Dermis microvascular lymphatic vessel endothelial cell (primary cell): Measurements from ENCODE around the gene MAST4. TPM values are rescaled to one million over a fixed set of nuclear protein-coding genes. Genes with fewer than 3 reads are reported as not detected.

ENCODE experiments used
- DNase-seq, 2 donors: peaks; one replicate each; pipeline versions ENCODE4 v3.0.0 to v3.0.0-alpha.2; 2010; ENCODE audit warnings: low read depth in 2 of 2
- total RNA-seq: library from RNA; depleted of rRNA; stranded (reverse); fragments of >200 nt; gene quantifications from 2 replicates; pipeline ENCODE4 v1.2.1, GENCODE V29; 2014

Gene MAST4
- total RNA-seq, 1 donor from 2014 or later, result 14.2 TPM

DNA sequence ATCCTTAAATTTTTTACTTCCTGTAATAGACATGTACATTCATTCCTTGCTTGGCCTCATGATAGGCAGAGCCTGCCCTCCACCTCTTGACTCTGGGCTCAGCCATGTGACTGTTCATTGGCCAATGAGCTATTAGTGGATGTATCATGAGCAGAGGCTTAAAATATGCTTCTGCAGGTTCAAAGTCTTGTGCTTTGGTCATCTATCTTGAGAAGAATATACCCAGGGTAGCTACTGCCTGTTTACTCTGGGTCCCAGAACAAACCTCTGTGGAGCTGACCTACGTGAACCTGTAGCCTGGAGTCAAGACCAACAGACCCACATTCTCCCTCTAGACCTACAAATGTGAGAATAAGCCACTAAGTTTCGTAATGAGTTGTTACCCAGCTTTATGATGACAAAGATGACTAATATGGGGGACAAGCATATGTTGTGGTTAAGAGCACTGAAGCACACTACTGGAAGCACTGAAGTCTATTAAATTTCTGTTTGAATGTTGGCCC, 244.4 kb downstream of the MAST4 start:
- no peak for DNase-seq

DNA sequence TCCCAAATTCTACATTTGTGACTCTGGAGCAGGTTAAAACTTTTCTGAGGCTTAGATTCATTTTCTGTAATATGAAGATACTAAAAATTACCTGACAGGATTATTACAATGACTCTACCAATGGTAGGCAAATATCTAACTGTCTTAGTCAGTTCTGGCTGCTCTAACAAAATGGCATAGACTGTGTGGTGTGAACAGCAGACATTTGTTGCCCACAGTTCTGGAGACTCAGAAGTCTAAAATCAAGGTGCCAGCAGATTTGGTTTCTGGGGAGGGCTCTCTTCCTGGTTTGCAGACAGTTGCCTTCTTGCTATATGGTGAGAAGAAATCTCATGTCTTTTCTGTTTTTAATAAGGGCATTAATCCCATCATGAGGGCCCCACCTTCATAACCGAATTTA, 245.1 kb downstream of the MAST4 start:
- no peak for DNase-seq

DNA sequence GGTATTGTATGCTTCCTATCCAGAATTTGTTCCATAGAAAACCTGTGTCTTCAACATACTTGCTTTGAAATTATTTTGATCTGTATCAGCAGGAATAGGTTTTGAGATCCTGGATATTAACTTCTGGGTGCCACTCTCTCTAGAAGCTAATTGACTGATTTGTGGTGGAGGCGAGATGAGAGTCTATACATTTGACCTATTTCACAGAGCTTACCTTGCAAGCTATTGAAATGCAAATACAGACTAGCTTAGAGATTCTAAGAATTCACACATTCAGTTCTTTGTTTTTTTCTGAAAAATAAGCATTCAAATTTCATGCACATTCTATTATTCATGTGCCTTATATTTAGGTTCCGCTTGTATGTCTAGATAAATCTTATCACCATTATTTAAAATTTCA, 246.3 kb downstream of the MAST4 start:
- no peak for DNase-seq

DNA sequence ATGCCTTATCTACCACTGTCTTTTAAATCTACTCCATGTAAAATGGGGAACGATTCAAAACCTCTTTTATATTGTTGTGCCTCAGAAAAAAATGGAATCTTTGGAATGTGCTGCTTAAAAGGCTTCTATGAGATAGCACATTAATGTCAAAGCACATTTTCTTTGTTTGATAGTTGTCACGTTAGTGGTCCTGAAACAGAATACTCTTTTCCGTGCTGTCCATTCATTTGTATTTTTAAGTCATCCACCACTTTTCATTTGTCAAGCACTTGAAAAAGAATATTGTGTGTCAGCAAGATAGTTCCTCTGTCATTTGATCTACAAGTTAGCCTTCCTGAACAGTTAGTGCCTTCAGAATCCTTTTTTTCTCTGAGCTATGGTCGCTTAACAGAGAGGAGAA, 246.9 kb downstream of the MAST4 start:
- peak in 1 of 2 donors; percentile 37 for DNase-seq

DNA sequence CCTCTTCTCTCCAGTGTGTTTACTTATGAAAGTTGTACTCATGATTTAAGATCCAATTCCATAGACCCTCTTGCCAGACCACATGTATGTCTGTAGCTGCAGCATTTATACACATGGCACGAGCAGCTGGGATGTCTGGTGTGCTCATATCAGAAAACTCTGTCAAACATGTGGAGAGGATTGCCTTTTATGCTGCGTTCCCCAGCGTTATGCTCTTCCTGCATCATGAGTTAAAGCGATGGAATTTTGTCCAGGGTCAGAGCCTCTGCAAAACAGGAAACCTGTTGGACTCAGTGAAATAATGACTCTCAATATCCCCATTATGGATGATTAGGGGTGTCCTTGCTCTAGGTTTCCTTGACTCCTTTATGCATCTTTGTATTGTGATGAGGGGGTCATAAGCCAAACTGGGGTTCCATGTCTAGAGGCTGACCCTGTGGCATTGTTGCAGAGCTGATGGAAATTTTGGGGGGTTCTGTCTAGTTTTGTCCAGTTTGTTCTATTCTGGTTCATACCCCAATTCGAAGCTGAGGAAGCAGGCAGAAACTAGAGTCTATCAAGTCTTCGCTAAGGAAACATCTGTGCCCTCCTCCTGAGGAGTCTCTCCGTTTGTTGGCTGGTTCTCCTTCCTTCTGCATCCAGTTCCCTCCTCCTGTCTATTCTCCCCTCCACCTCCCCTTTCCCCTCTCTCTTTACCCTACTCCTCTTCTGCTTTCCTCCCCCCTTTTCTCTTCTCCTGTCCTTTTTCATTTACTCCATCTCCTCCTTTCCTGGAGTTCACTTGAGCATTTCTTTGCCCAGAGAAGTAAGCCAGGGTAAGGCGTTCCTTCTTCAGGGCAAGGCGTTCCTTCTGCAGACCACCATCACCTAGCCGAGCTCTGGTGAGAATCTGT, 252.8 kb downstream of the MAST4 start:
- peak; percentile 84 to 87 for DNase-seq

DNA sequence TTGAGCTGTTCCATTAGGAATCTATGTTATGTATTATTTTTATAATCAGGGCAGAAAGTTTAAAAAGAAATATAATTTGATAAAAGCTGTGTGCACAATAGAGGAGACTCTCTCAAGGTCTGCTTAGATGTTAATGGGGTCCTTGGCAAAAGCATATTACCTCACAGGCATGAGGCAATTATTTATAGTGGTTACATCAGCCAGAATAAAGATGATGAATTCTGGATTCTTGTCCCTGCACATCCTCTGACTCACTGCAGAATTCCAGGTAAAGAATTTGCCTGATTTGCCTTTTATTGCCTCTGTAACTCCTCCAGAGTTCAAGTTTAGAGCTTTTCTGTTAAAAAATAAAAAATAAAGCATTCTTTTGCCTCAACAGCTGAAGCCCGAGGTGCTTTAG, 253.6 kb downstream of the MAST4 start:
- peak; percentile 60 to 77 for DNase-seq

DNA sequence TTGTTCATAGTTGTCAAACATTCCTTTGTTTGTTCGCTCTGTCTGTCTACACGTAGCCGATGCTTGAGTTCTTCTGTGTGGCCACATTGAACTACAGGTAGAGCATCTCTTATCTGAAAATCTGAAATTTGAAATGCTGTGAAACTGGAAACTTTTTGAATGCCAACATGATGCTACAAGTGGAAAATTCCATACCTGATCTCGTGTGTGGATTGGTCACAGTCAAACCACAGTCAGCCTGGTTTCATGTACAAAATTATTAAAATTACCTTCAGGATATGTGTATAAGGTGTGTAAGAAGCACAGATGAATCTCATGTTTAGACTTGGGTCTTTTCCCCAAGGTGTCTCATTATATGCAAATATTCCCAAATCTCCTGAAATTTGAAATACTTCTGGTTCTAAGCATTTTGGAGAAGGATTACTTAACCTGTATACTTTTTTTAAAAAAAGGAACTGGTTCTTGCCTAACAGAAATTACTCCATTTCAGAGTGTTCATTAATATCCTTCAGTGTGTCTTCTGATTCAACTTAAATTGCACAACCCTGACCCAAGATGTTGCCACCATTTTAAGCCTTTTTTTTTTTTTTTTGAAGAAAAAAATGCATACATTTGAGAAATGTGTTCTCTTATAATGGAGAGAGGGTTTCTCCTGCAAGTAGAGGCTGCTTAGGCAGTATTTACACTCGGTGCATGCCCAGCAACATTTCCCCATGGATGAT, 254.3 kb downstream of the MAST4 start:
- DNase-seq, result peak in 1 of 2 donors; percentile 8

DNA sequence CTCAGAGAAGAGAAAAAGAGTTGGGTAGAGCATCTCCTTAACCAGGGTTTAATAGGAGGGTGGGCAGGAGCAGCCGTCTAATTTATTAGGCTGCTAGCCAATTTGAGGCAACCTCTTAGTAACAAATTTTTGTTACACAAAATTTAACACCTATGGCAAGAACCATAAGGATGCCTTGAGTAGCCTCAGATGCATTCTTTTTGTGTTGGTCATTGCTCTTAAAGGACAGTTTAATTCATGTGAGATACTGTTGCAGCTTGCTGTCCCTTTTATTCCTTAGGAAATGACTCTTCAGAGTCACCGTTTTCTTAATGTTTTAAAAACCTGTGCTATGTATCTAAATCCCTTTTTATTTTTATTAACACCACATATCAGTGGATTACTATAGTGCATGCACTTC, 255.1 kb downstream of the MAST4 start:
- DNase-seq, result no peak

DNA sequence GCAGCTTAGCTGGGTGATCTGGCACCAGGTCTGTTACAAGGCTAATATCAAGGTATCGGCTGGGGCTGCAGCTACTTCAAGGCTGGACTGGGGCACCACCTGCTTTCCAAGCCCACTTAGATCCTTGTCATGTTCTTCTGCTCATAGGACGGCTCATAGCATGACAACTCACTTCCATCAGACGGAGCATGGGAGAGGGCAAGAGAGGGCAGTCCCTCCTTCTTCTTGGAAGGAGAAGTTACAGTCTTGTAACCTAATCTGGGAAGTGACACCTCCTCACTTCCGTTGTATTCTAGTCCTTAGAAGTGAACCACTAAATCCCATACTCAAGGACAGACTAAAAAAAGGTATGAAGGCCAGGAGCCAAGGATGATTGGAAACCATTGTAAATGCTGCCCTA, 258.2 kb downstream of the MAST4 start:
- no peak for DNase-seq

DNA sequence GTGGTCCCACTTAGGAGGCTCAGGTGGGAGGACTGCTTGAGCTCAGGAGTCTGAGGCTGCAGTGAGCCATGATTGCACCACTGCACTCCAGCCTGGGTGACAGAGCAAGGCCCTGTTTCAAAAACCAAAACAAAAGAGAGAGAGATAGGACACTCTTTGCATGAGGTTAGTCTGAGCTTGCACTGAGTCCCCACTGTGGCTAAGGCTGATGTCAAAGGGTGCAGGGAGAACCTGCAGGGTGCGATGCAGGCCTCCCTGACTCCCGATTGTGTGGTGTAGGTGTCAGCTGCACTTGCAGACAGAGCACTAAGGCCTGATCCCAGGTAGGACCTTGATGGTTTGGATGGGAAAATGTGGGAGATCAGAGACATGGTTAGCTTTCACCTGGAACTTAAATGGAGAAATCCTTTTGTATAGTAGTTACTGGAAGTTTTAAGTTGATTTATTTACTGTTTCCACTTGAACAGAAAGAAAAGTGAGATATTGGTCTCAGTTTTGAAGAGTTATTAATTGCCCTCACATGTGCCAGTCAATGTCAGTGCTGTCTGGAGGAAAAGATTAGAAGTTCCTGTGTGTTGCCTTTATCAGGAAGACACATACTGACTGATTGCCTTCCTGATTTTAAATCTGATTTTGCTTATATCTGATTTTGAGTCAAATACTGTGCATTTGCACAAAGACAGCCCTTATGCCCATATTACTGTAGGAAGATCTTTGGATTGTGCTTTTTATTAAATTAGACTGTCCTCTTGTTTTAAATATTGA, 260.0 kb downstream of the MAST4 start:
- peak in 1 of 2 donors; percentile 40 for DNase-seq

DNA sequence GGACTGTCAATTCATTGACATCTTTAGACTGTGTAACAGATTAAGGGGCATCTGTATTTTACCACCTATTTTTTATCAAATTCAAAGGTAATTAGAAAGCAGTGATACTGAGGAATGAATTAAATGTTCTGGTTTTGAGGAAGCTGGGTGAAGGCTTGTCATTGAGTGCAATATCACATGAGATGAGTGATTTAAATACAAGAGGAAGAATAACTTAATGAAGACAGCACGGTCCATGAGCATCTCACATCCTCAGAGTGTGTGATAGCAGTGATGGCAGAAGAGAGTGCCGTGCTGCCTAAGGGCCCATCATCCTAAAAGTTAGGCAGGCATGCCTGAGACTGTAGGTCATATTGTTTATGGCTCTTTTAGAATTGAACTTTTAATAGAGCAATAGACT, 263.3 kb downstream of the MAST4 start:
- DNase-seq, result peak in 1 of 2 donors; percentile 8

DNA sequence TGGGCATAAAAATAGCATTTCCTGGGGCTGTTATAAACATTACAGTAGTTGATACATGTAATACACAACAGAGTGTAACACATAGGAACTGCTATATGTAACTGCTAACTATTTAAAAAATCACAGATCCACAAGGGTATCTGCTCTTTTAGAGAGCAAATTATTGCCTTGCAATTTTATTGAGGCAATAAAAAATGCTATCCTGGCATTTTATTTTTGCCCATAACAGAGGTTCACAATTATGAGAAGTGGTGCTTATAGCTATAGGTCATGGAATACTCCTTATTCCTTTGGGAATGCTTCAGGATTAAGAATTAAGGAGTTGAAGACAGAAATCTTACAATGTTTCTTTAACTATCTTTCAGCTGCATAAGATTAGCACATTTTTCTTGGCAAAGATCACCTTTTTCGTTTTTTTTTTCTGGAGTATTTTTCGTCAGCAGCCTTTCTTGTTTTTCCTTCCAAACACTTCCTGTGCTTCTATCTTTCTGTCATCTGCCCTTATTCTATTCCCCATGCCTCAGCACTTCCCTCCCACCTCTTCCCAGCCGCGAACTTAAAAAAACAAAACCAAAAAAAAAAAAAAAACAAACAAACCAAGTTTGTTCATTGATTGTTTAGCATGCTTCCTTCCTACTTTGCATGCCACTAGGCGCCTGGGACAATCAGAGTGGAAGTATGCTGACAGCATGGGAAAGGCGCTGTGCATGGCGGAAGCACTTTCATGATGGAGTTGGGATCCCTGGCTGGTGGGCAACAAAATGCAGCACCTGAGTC, 264.2 kb downstream of the MAST4 start:
- DNase-seq, result peak; percentile 77 to 87

DNA sequence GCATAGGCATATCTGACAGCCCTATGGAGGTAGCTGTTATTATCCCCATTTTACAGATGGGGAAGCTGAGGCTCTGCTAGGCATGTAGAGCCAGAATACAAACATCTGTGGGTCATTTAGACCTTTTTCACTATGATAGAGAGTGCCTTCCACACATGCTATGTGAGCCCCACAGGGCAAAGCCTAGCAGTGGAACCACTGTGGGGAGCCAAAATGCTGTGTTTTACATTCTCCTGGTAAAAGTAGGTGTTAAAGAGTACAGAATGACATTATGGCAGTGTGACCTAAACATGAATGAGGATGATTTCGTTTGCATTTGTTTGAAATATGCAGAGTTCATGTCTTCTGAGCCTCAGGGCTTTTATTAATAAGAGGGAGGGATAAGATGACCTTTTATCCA, 265.2 kb downstream of the MAST4 start:
- DNase-seq, result no peak

DNA sequence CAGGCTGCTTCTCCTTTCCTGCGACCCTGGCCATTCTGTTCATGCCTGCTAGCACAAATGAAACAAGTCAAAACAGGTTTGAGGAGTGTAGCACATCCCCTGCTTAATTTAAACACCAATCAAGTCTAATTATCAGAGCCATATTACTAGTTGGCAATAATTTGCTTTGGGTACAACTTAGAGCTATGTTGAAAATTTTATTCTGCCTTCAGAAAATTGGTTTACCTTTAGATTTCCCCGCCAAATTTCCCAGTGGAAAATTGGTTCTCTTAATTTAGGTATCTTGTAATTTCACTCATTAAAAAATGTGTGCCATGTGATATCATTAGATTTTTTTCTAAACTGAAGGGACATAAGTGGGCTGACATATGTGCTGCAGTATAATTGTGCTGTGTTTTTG, 265.8 kb downstream of the MAST4 start:
- DNase-seq, result no peak

DNA sequence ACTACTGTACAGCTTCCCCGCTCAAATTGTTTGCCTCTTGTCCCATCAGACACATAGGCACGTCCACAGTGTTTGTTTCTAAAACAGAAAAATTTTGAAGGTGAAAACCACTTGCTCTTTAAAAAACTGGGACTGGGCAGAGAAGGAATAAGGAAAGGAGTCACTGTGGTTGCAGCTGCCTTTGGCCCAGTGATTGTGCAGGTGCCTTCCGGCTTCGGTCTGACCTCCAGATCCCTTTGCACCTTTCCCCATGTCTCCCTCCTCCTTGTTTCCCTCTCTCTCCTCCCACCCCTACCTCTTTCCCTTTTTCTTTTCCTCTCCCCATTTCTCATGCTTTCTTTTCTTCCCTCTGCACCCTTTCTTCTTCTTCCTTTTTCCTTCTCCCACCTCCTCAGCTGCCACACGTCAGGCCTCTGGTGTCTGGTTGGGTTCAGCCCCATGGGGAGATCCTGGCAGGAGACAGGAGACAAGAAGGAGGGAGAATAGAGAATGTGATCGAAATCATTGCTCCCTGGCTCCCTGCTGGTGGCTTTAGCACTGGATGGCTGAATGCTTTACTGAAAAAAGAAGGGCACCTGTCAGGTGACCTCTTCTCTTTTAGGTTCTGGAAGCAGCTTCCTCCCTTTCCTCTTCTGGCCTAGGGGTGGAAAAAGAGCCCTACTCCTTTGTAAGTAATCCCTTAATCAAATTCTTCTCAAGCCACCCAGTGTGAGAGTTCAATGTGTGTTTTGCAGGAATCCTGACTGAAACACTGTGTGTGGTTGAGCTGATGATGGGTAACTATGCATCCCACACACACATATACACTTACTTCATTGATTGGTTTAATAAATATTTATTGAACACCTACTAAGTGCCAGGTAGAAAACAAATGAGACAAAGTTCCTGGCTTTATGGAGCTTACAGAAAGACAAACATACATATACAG, 267.3 kb downstream of the MAST4 start:
- no peak for DNase-seq

DNA sequence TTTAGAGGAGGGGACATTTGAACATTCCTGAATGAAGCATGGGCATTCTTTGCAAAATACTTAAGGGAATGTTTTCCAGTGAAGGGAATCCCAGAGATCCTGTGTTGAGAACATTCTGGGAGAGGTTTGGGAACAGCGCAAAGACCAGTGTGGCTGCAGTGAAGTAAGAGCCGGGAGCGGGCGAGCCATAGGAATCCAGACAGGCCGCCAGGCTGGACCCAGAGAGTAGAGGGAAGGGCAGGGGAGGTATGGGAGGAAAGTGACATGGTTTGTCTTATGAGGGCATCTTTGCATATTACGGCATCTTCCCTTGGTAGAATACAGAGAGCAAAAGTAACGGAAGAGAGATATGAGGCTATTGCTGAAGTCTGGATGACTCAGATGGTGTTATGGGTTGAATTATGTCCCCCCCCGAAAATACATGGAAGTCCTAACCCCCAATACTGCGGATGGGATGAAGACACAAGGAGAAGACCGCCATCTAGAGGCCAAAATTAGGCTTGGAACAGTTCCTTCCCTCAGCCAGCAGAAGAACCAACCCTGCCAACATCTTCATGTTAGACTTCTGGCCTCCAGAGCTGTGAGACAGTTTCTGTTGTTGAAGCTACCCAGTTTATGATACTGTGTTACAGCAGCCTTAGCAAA, 268.2 kb downstream of the MAST4 start:
- peak; percentile 42 to 82 for DNase-seq

DNA sequence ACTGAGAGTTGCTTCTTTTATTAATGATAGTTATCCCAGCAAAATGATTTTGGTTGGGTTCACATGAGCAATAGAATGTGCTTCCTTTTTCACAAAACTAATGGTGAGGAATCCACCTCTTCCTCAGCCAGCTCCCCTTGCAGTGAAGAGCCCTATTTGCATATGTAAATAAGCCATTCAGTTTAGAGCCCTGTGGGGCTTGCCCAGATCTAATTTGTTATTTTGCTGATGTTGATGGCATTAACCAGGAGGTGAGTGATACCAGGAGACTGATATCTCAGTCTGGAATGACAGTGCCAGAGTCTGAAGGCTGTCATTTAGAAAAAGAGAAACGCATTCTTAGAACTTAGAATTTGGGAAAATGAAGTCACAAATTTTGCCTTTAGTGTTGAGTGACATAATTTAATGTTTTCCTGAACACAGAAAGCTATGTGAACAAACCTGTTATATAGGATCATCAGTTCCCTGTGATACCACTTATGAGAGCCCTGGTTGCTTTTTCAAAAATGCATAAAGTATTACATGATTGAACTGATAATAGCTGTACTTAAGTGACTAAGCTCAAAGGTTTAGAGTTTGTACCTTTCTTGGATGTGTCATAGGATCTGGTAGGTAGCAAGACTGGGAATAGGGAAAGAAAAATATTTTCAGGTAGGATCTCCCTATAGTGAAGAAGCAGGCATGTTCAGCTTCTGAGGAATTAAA, 271.6 kb downstream of the MAST4 start:
- DNase-seq, result no peak

DNA sequence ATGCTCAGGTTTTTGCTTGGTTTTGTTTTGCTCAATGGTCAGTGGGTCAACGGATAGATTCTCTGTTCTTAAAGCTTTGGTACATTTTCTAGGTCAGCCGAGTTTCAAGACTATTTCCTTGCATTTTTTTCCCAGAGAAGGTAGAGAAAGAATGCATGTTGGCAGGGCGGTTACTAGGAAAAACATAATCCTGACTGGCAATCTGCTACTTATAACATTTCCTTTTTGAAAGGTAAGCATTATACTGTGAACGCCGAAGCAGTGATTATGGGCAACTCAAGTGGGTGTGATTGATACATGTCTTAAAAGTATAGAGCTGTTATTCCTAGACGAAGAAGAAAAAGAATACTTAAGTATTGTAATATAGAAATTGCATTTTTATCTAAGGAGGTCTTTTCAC, 273.2 kb downstream of the MAST4 start:
- DNase-seq, result peak in 1 of 2 donors; percentile 17

DNA sequence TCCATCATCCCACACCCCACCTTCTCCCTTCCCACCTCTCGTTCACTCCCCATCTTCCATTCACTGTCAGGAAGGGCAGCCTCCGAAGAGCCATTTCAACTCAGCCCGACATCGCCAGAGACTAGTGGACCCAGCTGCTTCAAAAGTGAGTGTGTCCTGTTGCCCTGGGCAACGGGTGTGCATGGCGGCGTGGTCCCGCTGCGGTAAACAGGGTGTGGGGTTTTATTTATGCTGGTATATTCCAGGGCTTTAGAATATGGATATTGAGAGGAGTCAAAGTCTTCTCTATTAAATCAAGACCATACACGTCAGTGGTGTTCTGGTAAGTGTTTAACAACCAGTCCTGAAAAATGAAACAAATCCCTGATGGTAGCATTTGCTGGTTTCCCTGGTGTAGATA, 274.5 kb downstream of the MAST4 start:
- no peak for DNase-seq
